ENCODE measurements around the gene SPPL3.
A peak's percentile ranks its signal among the peaks of the same experiment; 100 is the strongest.

Gene SPPL3

GRCh38 chr12:120853188-120853587 is 51.0 kb downstream of the SPPL3 start:
- no peaks in the 10 kb centered on the region for H3K36me3 ChIP-seq (replicated peaks)
- no peaks in the 10 kb centered on the region for H3K27me3 ChIP-seq (replicated peaks)
- in situ Hi-C loops (cut with HindIII; ENCODE audit: low pct_ligation_motif_present, low sequenced_read_pairs): no loop called here
- no peak for TF ChIP-seq CTCF (IDR thresholded peaks at IDR 0.05; ENCODE audit: low read depth, low read length, missing control alignments)
- no peak for DNase-seq
- H3K4me3 ChIP-seq (ENCODE audit: low read depth, low read length): no peak overlapping the region
- H3K27ac ChIP-seq: peak overlapping the region; percentile 2

GRCh38 chr12:120851944-120852343 is 52.2 kb downstream of the SPPL3 start:
- no peak for TF ChIP-seq CTCF (IDR thresholded peaks at IDR 0.05; ENCODE audit: low read depth, low read length, missing control alignments)
- Histone ChIP-seq H3K27me3 (replicated peaks) (no peaks in the 10 kb centered on the region), H3K36me3 (replicated peaks) (no peaks in the 10 kb centered on the region), H3K4me3 (ENCODE audit: low read depth, low read length) (no peak overlapping the region), H3K27ac (no peak overlapping the region)
- DNase-seq: no peak
- in situ Hi-C loops (cut with HindIII; ENCODE audit: low pct_ligation_motif_present, low sequenced_read_pairs): no loop called here

GRCh38 chr12:120851444-120851843 is 52.7 kb downstream of the SPPL3 start:
- Histone ChIP-seq H3K4me3 (ENCODE audit: low read depth, low read length) (no peak overlapping the region), H3K27me3 (replicated peaks) (no peaks in the 10 kb centered on the region), H3K36me3 (replicated peaks) (no peaks in the 10 kb centered on the region), H3K27ac (no peak overlapping the region)
- in situ Hi-C loops (cut with HindIII; ENCODE audit: low pct_ligation_motif_present, low sequenced_read_pairs): no loop called here
- DNase-seq: no peak
- TF ChIP-seq CTCF (IDR thresholded peaks at IDR 0.05; ENCODE audit: low read depth, low read length, missing control alignments): no peak

GRCh38 chr12:120849765-120850164 is 54.4 kb downstream of the SPPL3 start:
- TF ChIP-seq CTCF (IDR thresholded peaks at IDR 0.05; ENCODE audit: low read depth, low read length, missing control alignments): peak; percentile 15
- peak; percentile 71 for DNase-seq

GRCh38 chr12:120847814-120848213 is 56.3 kb downstream of the SPPL3 start:
- Histone ChIP-seq H3K36me3 (replicated peaks) (no peaks in the 10 kb centered on the region), H3K27me3 (replicated peaks) (no peaks in the 10 kb centered on the region), H3K4me3 (ENCODE audit: low read depth, low read length) (no peak overlapping the region), H3K27ac (no peak overlapping the region)
- in situ Hi-C loops (cut with HindIII; ENCODE audit: low pct_ligation_motif_present, low sequenced_read_pairs): no loop called here
- no peak for DNase-seq
- TF ChIP-seq CTCF (IDR thresholded peaks at IDR 0.05; ENCODE audit: low read depth, low read length, missing control alignments): no peak

More at GRCh38 chr12:120849765-120850164, 54.4 kb downstream of the SPPL3 start:
- H3K4me3 ChIP-seq (ENCODE audit: low read depth, low read length): no peak overlapping the region
- no peaks in the 10 kb centered on the region for H3K36me3 ChIP-seq (replicated peaks)
- no peak overlapping the region for H3K27ac ChIP-seq
- in situ Hi-C loops (cut with HindIII; ENCODE audit: low pct_ligation_motif_present, low sequenced_read_pairs): no loop called here
- no peaks in the 10 kb centered on the region for H3K27me3 ChIP-seq (replicated peaks)

- H3K27ac ChIP-seq: no peak overlapping the region
- no peak for DNase-seq
- H3K27me3 ChIP-seq (replicated peaks): no peaks in the 10 kb centered on the region
- H3K36me3 ChIP-seq (replicated peaks): no peaks in the 10 kb centered on the region
- no peak for TF ChIP-seq CTCF (IDR thresholded peaks at IDR 0.05; ENCODE audit: low read depth, low read length, missing control alignments)
- in situ Hi-C loops (cut with HindIII; ENCODE audit: low pct_ligation_motif_present, low sequenced_read_pairs): no loop called here
- H3K4me3 ChIP-seq (ENCODE audit: low read depth, low read length): no peak overlapping the region
Measured at GRCh38 chr12:120847392-120847791, 56.8 kb downstream of the SPPL3 start.
